ENCODE measurements around the gene RIMBP2.

RIMBP2 gene

DNA sequence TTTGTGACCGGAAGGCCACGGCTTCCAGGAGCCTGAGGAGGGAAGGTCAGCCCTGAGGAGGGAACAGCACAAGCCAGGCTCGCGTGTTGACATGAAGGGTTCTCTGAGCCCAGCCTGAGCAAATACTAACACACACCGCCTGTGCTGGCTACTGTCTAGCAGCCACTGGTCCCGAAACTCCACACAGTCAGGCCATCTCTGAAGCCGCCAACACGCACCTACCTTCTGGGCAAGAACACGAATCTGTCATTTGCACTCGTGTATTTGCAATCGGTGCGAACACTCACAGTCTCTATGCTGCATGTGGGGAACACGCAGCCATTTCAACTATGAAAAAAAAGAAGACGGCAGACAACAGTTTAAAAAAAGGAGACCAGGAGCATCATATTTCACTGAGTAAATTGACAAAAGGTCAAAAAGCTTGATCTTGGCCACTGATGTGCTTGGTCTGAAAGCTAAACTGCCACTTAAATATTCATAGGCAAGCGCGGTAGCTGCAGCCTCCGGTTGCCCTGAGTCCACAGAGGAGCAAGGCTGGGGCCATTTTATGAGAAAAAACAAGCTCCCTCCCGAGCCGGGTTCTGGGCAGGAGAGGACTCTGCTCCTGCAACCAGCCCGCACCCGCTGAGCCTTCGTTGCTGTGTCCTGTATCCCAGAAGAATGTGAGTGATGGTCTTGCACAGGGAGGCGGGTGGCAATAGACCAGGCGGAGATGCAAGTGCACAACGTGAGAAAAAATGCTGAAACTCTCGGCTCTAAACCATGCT is 57.8 kb downstream of the RIMBP2 start:
- Histone ChIP-seq H3K27ac (replicated peaks) (no peak overlapping the region), H3K27me3 (ENCODE audit: insufficient read depth, poor library complexity, severe bottlenecking) (no peaks in the 10 kb centered on the region)

DNA sequence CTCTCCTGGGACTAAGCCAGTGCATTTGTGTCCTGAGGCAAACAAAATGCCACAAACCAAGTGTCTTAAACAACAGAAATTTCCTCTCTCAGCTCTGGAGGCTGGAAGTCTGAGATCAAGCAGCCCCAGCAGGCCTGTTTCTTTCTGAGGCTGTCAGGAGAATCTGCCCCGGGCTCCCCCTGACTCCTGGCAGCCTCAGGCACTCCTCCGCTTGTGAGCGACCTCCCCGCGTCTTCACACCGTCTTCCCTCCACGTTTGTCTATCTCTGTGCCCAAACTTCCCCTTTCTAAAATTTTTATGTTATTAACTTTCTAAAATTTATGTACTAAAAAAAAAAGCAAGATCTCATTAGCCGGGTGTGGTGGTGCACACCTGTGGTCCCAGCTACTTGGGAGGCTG is 59.7 kb downstream of the RIMBP2 start:
- DNase-seq (ENCODE audit: low read depth in 1 of 2, low spot score in 1 of 2) = no peak
- H3K27me3 ChIP-seq (ENCODE audit: insufficient read depth, poor library complexity, severe bottlenecking) = no peaks in the 10 kb centered on the region
- H3K4me3 ChIP-seq (replicated peaks; ENCODE audit: insufficient read depth, low read length) = no peak overlapping the region
- H3K27ac ChIP-seq (replicated peaks) = no peak overlapping the region
- TF ChIP-seq, protein P1, sequence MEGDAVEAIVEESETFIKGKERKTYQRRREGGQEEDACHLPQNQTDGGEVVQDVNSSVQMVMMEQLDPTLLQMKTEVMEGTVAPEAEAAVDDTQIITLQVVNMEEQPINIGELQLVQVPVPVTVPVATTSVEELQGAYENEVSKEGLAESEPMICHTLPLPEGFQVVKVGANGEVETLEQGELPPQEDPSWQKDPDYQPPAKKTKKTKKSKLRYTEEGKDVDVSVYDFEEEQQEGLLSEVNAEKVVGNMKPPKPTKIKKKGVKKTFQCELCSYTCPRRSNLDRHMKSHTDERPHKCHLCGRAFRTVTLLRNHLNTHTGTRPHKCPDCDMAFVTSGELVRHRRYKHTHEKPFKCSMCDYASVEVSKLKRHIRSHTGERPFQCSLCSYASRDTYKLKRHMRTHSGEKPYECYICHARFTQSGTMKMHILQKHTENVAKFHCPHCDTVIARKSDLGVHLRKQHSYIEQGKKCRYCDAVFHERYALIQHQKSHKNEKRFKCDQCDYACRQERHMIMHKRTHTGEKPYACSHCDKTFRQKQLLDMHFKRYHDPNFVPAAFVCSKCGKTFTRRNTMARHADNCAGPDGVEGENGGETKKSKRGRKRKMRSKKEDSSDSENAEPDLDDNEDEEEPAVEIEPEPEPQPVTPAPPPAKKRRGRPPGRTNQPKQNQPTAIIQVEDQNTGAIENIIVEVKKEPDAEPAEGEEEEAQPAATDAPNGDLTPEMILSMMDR (IDR thresholded peaks at IDR 0.05; ENCODE audit: insufficient read depth, low read length) = no peak
- TF ChIP-seq REST (IDR thresholded peaks at IDR 0.05; ENCODE audit: insufficient replicate concordance, low read depth) (no peak), POLR2AphosphoS5 (IDR thresholded peaks at IDR 0.05; ENCODE audit: low read depth) (no peak), GABPA (IDR thresholded peaks at IDR 0.05; ENCODE audit: low read depth) (no peak), SPI1 (IDR thresholded peaks at IDR 0.05; ENCODE audit: borderline replicate concordance, low read depth) (no peak)

More for the DNA sequence above, 57.8 kb downstream of the RIMBP2 start:
- H3K4me3 ChIP-seq (replicated peaks; ENCODE audit: insufficient read depth, low read length) = no peak overlapping the region
- TF ChIP-seq, protein P1 (IDR thresholded peaks at IDR 0.05; ENCODE audit: insufficient read depth, low read length) = no peak
- TF ChIP-seq POLR2AphosphoS5 (IDR thresholded peaks at IDR 0.05; ENCODE audit: low read depth) (no peak), GABPA (IDR thresholded peaks at IDR 0.05; ENCODE audit: low read depth) (no peak), SPI1 (IDR thresholded peaks at IDR 0.05; ENCODE audit: borderline replicate concordance, low read depth) (no peak), REST (IDR thresholded peaks at IDR 0.05; ENCODE audit: insufficient replicate concordance, low read depth) (no peak)
- DNase-seq (ENCODE audit: low read depth in 1 of 2, low spot score in 1 of 2) = no peak

DNA sequence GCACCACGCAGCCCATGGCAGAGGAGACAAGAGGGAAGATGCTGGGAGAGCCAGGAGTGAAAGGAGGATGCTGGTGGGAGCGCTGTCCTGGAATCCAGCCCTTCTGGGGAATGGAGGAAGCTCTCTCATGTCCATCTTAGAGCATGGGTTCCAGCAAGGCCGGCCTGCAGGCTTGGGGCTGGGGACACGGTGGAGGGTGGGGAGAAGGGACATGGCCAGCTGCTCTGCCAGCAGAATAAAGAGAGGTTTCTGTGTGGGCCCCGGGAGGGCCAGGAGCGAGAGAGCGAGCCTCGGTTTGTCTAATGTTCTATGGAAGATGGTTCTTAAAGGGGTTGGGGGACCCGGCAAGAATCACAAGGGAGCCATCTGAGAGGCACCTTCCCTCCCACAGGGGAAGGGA is 60.2 kb downstream of the RIMBP2 start:
- no peak for DNase-seq (ENCODE audit: low read depth in 1 of 2, low spot score in 1 of 2)
- no peak for TF ChIP-seq REST (IDR thresholded peaks at IDR 0.05; ENCODE audit: insufficient replicate concordance, low read depth)
- TF ChIP-seq, protein P1 (IDR thresholded peaks at IDR 0.05; ENCODE audit: insufficient read depth, low read length) = no peak
- no peak for TF ChIP-seq GABPA (IDR thresholded peaks at IDR 0.05; ENCODE audit: low read depth)
- TF ChIP-seq POLR2AphosphoS5 (IDR thresholded peaks at IDR 0.05; ENCODE audit: low read depth) = no peak
- no peak for TF ChIP-seq SPI1 (IDR thresholded peaks at IDR 0.05; ENCODE audit: borderline replicate concordance, low read depth)
- Histone ChIP-seq H3K27me3 (ENCODE audit: insufficient read depth, poor library complexity, severe bottlenecking) (no peaks in the 10 kb centered on the region), H3K27ac (replicated peaks) (no peak overlapping the region), H3K4me3 (replicated peaks; ENCODE audit: insufficient read depth, low read length) (no peak overlapping the region)

Measured in HL-60 (cell line).